Activated CD4-positive, alpha-beta T cell treated with anti-CD3 and anti-CD28 coated beads, Interleukin-2, amount 10 ng/mL, durations not matched to agents 24 days and 14 days (primary cell): ENCODE measurements around the gene DAGLB. TPM values are rescaled to one million over a fixed set of nuclear protein-coding genes. Genes with fewer than 3 reads are reported as not detected.
"Not testable (repeated sequence)": the region's sequence is repeated elsewhere in the genome, so short reads cannot be mapped to it uniquely, and the experiment has no call there.

ENCODE experiments used
- DNase-seq: peaks from one replicate; pipeline ENCODE4 v3.0.0; 2022
- H3K27ac Mint-ChIP-seq: one replicate; pipeline ENCODE4 v1.8.0; 2022; ENCODE audit warnings: mild to moderate bottlenecking, mixed read lengths
- H3K27me3 Mint-ChIP-seq: one replicate; pipeline ENCODE4 v1.8.0; 2022; ENCODE audit warnings: mixed read lengths
- H3K36me3 Mint-ChIP-seq: one replicate; pipeline ENCODE4 v1.8.0; 2022; ENCODE audit warnings: low read depth, mild to moderate bottlenecking, mixed read lengths
- H3K4me1 Mint-ChIP-seq: one replicate; pipeline ENCODE4 v1.8.0; 2021; ENCODE audit warnings: mixed read lengths
- H3K4me3 Mint-ChIP-seq: one replicate; pipeline ENCODE4 v1.8.0; 2022; ENCODE audit warnings: mild to moderate bottlenecking, moderate library complexity, mixed read lengths
- H3K9me3 Mint-ChIP-seq: one replicate; pipeline ENCODE4 v1.8.0; 2021; ENCODE audit warnings: mixed read lengths
- intact Hi-C: fragments of 100-400 bp; cut with micrococcal nuclease; formaldehyde crosslinking; loops from one replicate; pipeline ENCODE4 v1.15.1; 2023
- total RNA-seq: library from RNA; stranded (reverse); gene quantifications from 2 replicates; pipeline ENCODE4 v1.2.3, GENCODE V29; 2022

Gene DAGLB
- total RNA-seq, 1 donor from 2014 or later: 26.8 TPM

GRCh38 chr7:6409091-6409490 is 38.7 kb downstream of the DAGLB start:
- no peak overlapping the region for H3K27ac Mint-ChIP-seq

DNA sequence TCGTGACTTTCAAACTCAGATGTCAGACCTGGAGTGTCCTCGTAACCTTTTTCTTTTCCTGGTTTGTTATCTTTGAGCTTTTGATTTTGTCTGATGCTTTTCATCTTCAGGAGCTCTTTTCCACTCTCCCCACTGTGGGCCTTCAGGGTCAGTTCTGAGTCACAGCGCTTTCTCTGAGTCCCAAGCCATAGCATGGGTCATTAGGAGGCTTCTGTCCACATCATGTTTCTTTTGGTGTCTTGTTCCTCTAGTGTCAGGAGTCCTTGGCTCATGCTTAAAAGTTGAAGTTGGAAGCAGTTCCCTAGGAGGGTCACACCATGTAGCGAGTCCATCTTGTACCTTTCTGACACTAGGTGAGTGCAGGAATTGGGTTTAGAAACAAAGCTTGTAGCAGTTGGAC is 40.3 kb downstream of the DAGLB start:
- Mint-ChIP-seq H3K27me3 (no peaks in the 10 kb centered on the region), H3K27ac (no peak overlapping the region), H3K36me3 (peaks cover 62% of the 10 kb centered on the region)

More at GRCh38 chr7:6409091-6409490, 38.7 kb downstream of the DAGLB start:
- H3K4me3 Mint-ChIP-seq: no peak overlapping the region
- H3K27me3 Mint-ChIP-seq: no peaks in the 10 kb centered on the region
- intact Hi-C loops: no loop called here
- peaks cover 59% of the 10 kb centered on the region for H3K36me3 Mint-ChIP-seq
- DNase-seq: no peak
- peaks cover 2% of the 10 kb centered on the region for H3K4me1 Mint-ChIP-seq
- no peaks in the 10 kb centered on the region for H3K9me3 Mint-ChIP-seq

GRCh38 chr7:6406121-6406520 is 41.6 kb downstream of the DAGLB start:
- intact Hi-C loops: no loop called here
- Mint-ChIP-seq H3K36me3 (peaks cover 68% of the 10 kb centered on the region), H3K4me1 (peaks cover 2% of the 10 kb centered on the region), H3K4me3 (no peak overlapping the region), H3K9me3 (no peaks in the 10 kb centered on the region), H3K27me3 (no peaks in the 10 kb centered on the region), H3K27ac (no peak overlapping the region)
- no peak for DNase-seq

More for the DNA sequence above, 40.3 kb downstream of the DAGLB start:
- intact Hi-C loops: no loop called here
- peaks cover 2% of the 10 kb centered on the region for H3K4me1 Mint-ChIP-seq
- H3K4me3 Mint-ChIP-seq: no peak overlapping the region
- DNase-seq: no peak
- no peaks in the 10 kb centered on the region for H3K9me3 Mint-ChIP-seq

DNA sequence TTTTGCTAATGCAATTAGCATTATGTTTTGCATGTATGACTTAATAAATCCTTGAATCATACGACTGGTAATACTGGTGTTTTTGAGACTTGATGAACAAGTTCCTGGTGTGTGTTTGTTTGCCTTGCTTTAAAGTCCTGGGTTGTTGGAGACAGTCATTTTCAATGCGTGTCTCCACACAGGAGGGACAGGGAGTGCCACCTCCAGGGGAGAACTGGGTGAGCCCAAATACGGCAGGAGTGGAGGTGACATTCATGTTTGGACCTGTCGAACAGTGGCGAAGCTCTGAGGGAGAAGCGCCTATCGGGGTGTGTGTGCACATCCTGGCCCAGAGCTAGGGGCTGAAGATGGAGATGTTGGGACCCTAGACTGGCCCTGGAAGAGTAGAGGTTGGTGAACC is 43.8 kb downstream of the DAGLB start:
- intact Hi-C loops: no loop called here
- Mint-ChIP-seq H3K27ac (no peak overlapping the region), H3K27me3 (no peaks in the 10 kb centered on the region), H3K9me3 (no peaks in the 10 kb centered on the region), H3K36me3 (peaks cover 56% of the 10 kb centered on the region), H3K4me1 (peaks cover 7% of the 10 kb centered on the region), H3K4me3 (no peak overlapping the region)
- DNase-seq: no peak

GRCh38 chr7:6402741-6403140 is 45.0 kb downstream of the DAGLB start:
- no peak for DNase-seq
- Mint-ChIP-seq H3K36me3 (peaks cover 55% of the 10 kb centered on the region), H3K27me3 (no peaks in the 10 kb centered on the region), H3K9me3 (no peaks in the 10 kb centered on the region), H3K4me1 (peaks cover 7% of the 10 kb centered on the region), H3K27ac (no peak overlapping the region), H3K4me3 (no peak overlapping the region)
- intact Hi-C loops: no loop called here

DNA sequence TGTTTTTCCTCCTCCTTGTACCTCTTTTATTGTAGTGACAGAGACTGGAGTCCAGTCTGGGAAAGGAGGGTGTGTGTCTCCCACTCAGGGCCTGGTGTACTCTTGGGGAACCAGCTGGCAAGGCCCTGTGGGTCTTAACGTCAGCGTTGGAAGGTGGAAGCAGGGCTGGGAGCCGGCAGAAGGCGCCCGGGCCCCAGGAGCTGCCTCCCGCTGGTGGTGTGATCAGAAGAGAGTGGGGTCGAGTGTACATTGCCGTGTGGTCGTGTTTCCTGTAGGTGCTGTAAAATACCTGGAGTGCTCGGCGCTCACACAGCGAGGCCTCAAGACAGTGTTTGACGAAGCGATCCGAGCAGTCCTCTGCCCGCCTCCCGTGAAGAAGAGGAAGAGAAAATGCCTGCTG is 45.7 kb downstream of the DAGLB start:
- Mint-ChIP-seq H3K27me3 (no peaks in the 10 kb centered on the region), H3K9me3 (no peaks in the 10 kb centered on the region), H3K36me3 (peaks cover 50% of the 10 kb centered on the region), H3K4me3 (no peak overlapping the region), H3K27ac (no peak overlapping the region), H3K4me1 (peaks cover 7% of the 10 kb centered on the region)
- intact Hi-C loops: no loop called here
- no peak for DNase-seq

DNA sequence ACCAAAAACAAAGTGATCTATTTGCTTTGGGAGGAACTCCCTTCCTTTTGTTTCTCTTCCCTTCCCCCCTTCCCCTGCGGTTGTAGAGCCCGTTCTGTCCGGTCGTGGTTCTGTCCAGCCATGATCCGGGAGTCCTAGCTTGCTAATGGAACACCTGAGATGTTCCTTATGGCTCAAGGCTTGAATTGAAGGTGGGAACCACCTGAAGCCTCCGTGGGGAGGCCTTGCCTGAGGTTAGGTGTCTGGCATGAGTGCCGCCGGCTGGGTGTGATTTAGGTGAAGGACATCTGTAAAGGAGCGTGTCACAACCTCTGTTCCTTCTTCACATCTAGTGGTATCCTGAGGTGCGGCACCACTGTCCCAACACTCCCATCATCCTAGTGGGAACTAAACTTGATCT is 46.2 kb downstream of the DAGLB start:
- Mint-ChIP-seq H3K4me1 (peaks cover 7% of the 10 kb centered on the region), H3K4me3 (no peak overlapping the region), H3K27me3 (no peaks in the 10 kb centered on the region), H3K9me3 (no peaks in the 10 kb centered on the region), H3K27ac (no peak overlapping the region), H3K36me3 (peaks cover 50% of the 10 kb centered on the region)
- intact Hi-C loops: no loop called here
- no peak for DNase-seq

DNA sequence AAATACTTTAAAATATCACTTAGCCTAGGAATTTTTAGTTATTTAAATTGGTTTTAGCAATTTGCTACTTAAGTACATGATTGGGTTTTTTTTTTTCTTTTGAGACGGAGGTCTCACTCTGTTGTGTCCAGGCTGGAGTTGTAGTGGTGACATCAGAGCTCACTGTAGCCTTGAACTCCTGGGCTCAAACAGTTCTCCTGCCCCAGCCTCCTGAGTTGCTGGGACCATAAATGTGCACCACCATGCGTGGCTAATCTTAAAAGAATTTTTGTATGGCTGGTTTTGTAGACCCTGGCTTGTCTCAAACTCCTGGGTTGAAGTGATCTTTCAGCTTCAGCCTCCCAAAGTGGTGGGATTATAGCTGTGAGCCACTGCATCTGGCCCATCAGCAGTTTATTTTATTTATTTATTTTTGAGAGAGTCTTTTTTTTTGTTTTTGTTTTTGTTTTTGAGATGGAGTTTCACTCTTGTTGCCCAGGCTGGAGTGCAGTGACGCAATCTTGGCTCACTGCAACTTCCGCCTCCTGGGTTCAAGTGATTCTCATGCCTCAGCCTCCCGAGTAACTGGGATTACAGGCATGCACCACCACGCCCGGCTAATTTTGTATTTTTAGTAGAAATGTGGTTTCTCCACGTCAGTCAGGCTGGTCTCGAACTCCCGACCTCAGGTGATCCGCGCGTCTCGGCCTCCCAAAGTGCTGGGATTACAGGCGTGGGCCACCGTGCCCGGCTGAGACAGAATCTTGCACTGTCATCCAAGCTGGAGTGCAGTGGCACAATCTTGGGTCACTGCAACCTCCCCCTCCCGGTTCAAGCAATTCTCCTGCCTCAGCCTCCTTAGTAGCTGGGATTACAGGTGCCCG is 47.3 kb downstream of the DAGLB start:
- not testable (repeated sequence) for H3K4me3 Mint-ChIP-seq, DNase-seq

DNA sequence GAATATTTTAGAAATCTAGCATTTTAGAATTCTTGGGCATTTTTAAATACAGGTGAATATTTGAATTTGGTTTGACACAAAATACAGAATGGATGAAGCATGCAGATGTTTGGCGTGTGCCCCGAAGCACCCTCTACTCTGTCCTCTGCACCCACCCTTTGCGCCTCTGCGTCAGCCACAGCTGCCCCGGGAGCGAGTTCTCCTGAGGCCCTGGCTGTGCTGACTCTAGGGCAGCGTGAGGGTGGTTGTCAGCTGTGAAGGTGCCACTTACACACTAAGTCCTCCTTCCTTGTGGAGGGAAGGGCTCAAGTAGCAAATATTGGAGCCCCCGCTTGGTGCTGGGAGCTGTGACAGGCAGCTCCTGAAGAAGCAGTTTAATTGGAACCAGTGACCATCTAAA is 48.4 kb downstream of the DAGLB start:
- H3K36me3 Mint-ChIP-seq: peaks cover 45% of the 10 kb centered on the region

More for the DNA sequence above, 47.3 kb downstream of the DAGLB start:
- peaks cover 16% of the 10 kb centered on the region for H3K4me1 Mint-ChIP-seq
- H3K27ac Mint-ChIP-seq, intact Hi-C loops, H3K9me3 Mint-ChIP-seq, H3K27me3 Mint-ChIP-seq: not testable (repeated sequence)
- peaks cover 47% of the 10 kb centered on the region for H3K36me3 Mint-ChIP-seq

GRCh38 chr7:6398943-6399342 is 48.8 kb downstream of the DAGLB start:
- Mint-ChIP-seq H3K9me3 (no peaks in the 10 kb centered on the region), H3K36me3 (peaks cover 45% of the 10 kb centered on the region), H3K27ac (no peak overlapping the region), H3K4me1 (peaks cover 23% of the 10 kb centered on the region), H3K27me3 (no peaks in the 10 kb centered on the region), H3K4me3 (no peak overlapping the region)
- intact Hi-C loops: no loop called here
- no peak for DNase-seq

More for the DNA sequence above, 48.4 kb downstream of the DAGLB start:
- intact Hi-C loops: no loop called here
- Mint-ChIP-seq H3K4me1 (peaks cover 21% of the 10 kb centered on the region), H3K27ac (no peak overlapping the region), H3K4me3 (no peak overlapping the region), H3K27me3 (no peaks in the 10 kb centered on the region), H3K9me3 (no peaks in the 10 kb centered on the region)
- no peak for DNase-seq

DNA sequence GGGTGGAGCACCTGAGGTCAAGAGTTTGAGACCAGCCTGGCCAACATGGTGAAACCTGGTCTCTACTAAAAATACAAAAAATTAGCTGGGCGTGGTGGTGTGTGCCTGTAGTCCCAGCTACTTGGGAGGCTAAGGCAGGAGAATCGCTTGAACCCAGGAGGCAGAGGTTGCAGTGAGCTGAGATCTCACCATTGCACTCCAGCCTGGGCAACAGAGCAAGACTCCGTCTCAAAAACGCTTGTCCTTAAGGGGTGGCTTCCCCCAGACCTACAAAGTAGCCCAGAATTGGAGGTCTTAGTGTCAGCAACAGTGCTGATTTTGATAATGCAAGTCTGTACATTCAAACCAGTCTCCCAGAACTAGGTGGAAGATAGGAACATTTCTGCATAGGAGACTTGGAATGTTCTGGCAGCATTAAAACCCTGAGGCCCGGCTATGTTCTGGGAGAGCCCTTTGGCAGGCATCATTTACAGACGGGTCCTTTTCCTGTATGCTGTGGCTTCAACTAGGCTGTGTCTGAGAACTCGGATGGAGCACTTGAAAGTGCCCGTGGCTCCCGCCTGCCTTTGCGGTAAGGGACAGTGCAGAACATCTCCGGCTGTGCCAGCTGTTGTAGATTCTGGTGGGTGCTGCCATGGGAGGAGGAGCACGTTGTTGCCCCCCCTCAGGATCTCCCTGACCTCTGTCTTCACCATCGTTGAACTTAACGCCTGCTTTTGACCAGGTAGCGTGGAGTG is 49.8 kb downstream of the DAGLB start:
- DNase-seq, H3K9me3 Mint-ChIP-seq, intact Hi-C loops, H3K27me3 Mint-ChIP-seq, H3K4me3 Mint-ChIP-seq, H3K27ac Mint-ChIP-seq: not testable (repeated sequence)
- peaks cover 49% of the 10 kb centered on the region for H3K36me3 Mint-ChIP-seq
- H3K4me1 Mint-ChIP-seq: peaks cover 29% of the 10 kb centered on the region

DNA sequence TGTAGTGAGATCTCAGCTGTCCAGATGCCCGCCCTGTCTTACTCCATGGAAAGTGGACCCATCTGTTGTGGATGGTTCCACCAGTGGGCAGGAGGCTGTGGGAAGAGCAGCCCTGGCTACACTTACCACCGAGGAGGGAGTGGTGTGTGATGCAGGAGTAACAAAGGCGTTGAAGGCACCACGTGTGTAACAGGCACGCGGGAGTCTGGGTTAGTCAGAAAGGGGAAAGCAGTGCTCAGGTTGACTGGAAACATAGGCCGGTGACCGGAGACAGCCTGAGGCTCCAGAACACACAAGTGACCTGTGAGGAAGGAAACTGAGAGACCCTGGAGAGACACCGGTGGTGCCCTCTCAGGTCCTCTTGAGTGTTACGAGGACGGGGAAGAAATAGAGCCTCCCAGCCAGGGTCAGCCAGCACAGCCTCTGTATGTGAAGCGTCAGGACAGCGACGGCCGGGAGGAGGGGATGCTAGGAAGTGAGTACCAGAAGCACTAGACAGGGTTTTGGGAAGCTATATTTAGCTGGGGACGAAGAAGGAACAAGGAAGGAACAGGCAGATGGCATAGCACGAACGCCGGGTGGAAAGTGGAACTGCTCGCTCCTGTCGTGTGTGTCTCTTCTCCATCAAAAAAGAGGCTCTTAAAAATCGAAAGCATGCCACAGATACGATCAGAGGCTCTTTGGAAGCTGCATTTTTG is 51.7 kb downstream of the DAGLB start:
- H3K27me3 Mint-ChIP-seq: no peaks in the 10 kb centered on the region
- peaks cover 42% of the 10 kb centered on the region for H3K36me3 Mint-ChIP-seq
- H3K4me3 Mint-ChIP-seq: no peak overlapping the region
- H3K9me3 Mint-ChIP-seq: no peaks in the 10 kb centered on the region
- H3K27ac Mint-ChIP-seq: peak overlapping the region; percentile 42
- intact Hi-C loops: no loop called here
- peaks cover 41% of the 10 kb centered on the region for H3K4me1 Mint-ChIP-seq
- no peak for DNase-seq

GRCh38 chr7:6394114-6394513 is 53.6 kb downstream of the DAGLB start:
- intact Hi-C loops: no loop called here

DNA sequence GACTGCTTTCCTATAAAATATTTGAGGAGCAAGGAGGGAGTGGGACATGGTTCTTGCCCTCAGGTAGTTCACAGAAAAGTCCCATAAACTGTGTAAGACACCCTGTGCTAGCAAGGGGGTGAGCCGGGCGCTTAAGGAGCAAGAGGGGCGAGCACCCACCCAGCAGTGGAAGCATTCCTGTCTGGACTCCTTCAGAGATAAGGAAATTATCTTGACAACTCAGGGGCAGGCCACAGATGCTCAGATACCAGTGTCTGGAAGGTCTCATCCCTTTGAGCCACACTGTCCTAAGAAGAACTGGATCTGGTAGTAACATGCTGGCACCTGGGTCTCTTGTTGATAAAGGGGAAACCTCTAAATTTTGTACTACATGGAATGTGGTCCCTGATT is 54.1 kb downstream of the DAGLB start:
- no peak for DNase-seq
- H3K4me3 Mint-ChIP-seq: no peak overlapping the region
- intact Hi-C loops: no loop called here
- peaks cover 36% of the 10 kb centered on the region for H3K4me1 Mint-ChIP-seq
- no peaks in the 10 kb centered on the region for H3K9me3 Mint-ChIP-seq
- H3K27me3 Mint-ChIP-seq: no peaks in the 10 kb centered on the region
- H3K27ac Mint-ChIP-seq: peak overlapping the region; percentile 70
- H3K36me3 Mint-ChIP-seq: peaks cover 45% of the 10 kb centered on the region

More at GRCh38 chr7:6394114-6394513, 53.6 kb downstream of the DAGLB start:
- Mint-ChIP-seq H3K27ac (no peak overlapping the region), H3K4me3 (no peak overlapping the region), H3K27me3 (no peaks in the 10 kb centered on the region), H3K36me3 (peaks cover 42% of the 10 kb centered on the region), H3K4me1 (peaks cover 38% of the 10 kb centered on the region), H3K9me3 (no peaks in the 10 kb centered on the region)
- no peak for DNase-seq
